ENCODE results near the gene SKAP1. TPM values are rescaled to one million over a fixed set of nuclear protein-coding genes. Genes with fewer than 3 reads are reported as not detected.

Gene SKAP1
- total RNA-seq, 4 donors from 2014 or later: 0.33 to 2.1 (median 1.0) TPM

- TF ChIP-seq POLR2A (IDR thresholded peaks at IDR 0.05) (no peak), CTCF (IDR thresholded peaks at IDR 0.05) (no peak)
- no peaks in the 10 kb centered on the region for H3K4me1 ChIP-seq
- no peak overlapping the region for H3K4me3 ChIP-seq (replicated peaks in 1 of 3)
- 83 to 85% methylated on average over 3 of the region's 3 CpGs for WGBS, 2 donors
- H3K27me3 ChIP-seq: no peaks in the 10 kb centered on the region
- intact Hi-C loops (cut with DNase I): no loop called here
- no peaks in the 10 kb centered on the region for H3K36me3 ChIP-seq
- no peak for DNase-seq
- H3K9me3 ChIP-seq: no peaks in the 10 kb centered on the region
- no peak overlapping the region for H3K27ac ChIP-seq
Measured at GRCh38 chr17:48442819-48443218, 12.8 kb upstream of the SKAP1 start.

DNA sequence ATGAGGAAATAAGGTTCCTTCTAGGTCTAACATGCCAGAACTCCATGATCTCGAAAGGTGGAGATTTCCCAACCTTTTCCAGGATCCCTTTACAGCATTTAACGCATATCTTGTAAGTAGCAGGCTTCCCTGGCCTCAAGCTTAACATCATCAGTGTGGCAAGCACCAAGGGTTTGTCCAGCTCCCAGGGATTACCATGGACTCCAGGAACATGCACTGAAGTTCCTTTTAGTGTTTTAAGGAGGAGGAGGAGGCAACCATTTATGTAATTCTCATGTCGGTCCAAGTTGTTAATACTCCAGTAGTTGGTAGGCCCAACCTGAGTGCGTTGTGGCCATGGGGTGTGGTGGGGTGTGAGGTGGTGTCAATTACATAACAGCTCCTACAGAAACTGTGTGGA is 11.8 kb upstream of the SKAP1 start:
- Histone ChIP-seq H3K4me3 (replicated peaks in 1 of 3) (no peak overlapping the region), H3K27me3 (no peaks in the 10 kb centered on the region), H3K36me3 (no peaks in the 10 kb centered on the region), H3K27ac (no peak overlapping the region), H3K4me1 (no peaks in the 10 kb centered on the region), H3K9me3 (no peaks in the 10 kb centered on the region)
- WGBS, 2 donors: 89 to 92% methylated on average over 4 of the region's 4 CpGs
- no peak for DNase-seq
- intact Hi-C loops (cut with DNase I): no loop called here
- no peak for TF ChIP-seq CTCF (IDR thresholded peaks at IDR 0.05)
- no peak for TF ChIP-seq POLR2A (IDR thresholded peaks at IDR 0.05)

- Histone ChIP-seq H3K27me3 (no peaks in the 10 kb centered on the region), H3K36me3 (no peaks in the 10 kb centered on the region), H3K4me3 (replicated peaks in 1 of 3) (no peak overlapping the region), H3K4me1 (no peaks in the 10 kb centered on the region), H3K9me3 (no peaks in the 10 kb centered on the region), H3K27ac (no peak overlapping the region)
- no peak for DNase-seq
- TF ChIP-seq POLR2A (IDR thresholded peaks at IDR 0.05) (no peak), CTCF (IDR thresholded peaks at IDR 0.05) (no peak)
- 76 to 77% methylated on average over 1 of the region's 1 CpG for WGBS, 2 donors
- intact Hi-C loops (cut with DNase I): no loop called here
Measured at GRCh38 chr17:48441231-48441711, 11.3 kb upstream of the SKAP1 start.

DNA sequence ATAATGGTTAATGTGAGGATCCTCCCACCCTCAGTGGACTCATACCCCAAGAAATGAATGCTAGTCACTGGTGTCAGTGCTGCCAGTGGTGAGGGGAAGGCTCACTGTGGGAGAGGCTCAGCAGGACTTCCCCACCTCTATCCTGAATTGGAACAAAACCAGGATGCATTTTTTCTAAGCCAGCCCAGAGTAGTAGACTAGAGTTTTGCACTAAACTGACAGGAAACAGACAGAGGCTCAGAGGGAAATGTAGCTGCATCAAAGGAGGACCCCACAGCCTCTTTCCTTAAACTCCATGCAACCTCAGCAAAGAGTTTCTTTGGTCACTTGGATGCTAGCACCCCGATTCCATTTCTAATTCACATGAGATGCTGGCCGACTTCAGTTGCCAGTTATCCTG is 10.7 kb upstream of the SKAP1 start:
- 86 to 88% methylated on average over 2 of the region's 2 CpGs for WGBS, 2 donors
- TF ChIP-seq CTCF (IDR thresholded peaks at IDR 0.05) (no peak), POLR2A (IDR thresholded peaks at IDR 0.05) (no peak)
- no peak overlapping the region for H3K4me3 ChIP-seq (replicated peaks in 1 of 3)
- H3K4me1 ChIP-seq: no peaks in the 10 kb centered on the region
- no peak for DNase-seq
- no peaks in the 10 kb centered on the region for H3K27me3 ChIP-seq
- H3K9me3 ChIP-seq: no peaks in the 10 kb centered on the region
- H3K27ac ChIP-seq: no peak overlapping the region
- intact Hi-C loops (cut with DNase I): no loop called here
- H3K36me3 ChIP-seq: no peaks in the 10 kb centered on the region

- TF ChIP-seq POLR2A (IDR thresholded peaks at IDR 0.05) (no peak), CTCF (IDR thresholded peaks at IDR 0.05) (no peak)
- intact Hi-C loops (cut with DNase I): no loop called here
- Histone ChIP-seq H3K9me3 (no peaks in the 10 kb centered on the region), H3K4me1 (no peaks in the 10 kb centered on the region), H3K27me3 (no peaks in the 10 kb centered on the region), H3K27ac (no peak overlapping the region), H3K36me3 (no peaks in the 10 kb centered on the region), H3K4me3 (replicated peaks in 1 of 3) (no peak overlapping the region)
- no peak for DNase-seq
- WGBS, 2 donors: 76 to 86% methylated on average over 7 to 8 of the region's 8 CpGs
Measured at GRCh38 chr17:48439875-48440505, 10.0 kb upstream of the SKAP1 start.

All from thyroid gland (tissue), 4 donors.